Endodermal cell (in vitro differentiated cells): ENCODE results near the gene MRPS9. TPM values are rescaled to one million over a fixed set of nuclear protein-coding genes. Genes with fewer than 3 reads are reported as not detected.

Experiments
- DNase-seq: peaks from one replicate; pipeline ENCODE4 v3.0.0-alpha.2; 2017
- H3K27ac ChIP-seq: 2 replicates; pipeline ENCODE4 v1.5.1; 2013; ENCODE audit warnings: mild to moderate bottlenecking, low read depth, low read length, moderate library complexity
- H3K27me3 ChIP-seq: 2 replicates; pipeline ENCODE4 v1.6.1; 2013; ENCODE audit warnings: mild to moderate bottlenecking, low read length, moderate library complexity; ENCODE audit not compliant: insufficient read depth, control insufficient read depth, poor library complexity, severe bottlenecking
- H3K36me3 ChIP-seq: 2 replicates; pipeline ENCODE4 v1.7.0; 2013; ENCODE audit warnings: mild to moderate bottlenecking, low read length, moderate library complexity; ENCODE audit not compliant: control insufficient read depth, insufficient read depth
- H3K4me1 ChIP-seq: one replicate; pipeline ENCODE4 v1.7.0; 2013; ENCODE audit warnings: low read length; ENCODE audit not compliant: control insufficient read depth, insufficient read depth
- H3K4me3 ChIP-seq: 2 replicates; pipeline ENCODE4 v1.5.1; 2013; ENCODE audit warnings: mild to moderate bottlenecking, low read length, moderate library complexity
- H3K9ac ChIP-seq: 2 replicates; pipeline ENCODE4 v1.6.1; 2013; ENCODE audit warnings: mild to moderate bottlenecking, low read length, moderate library complexity; ENCODE audit not compliant: poor library complexity, severe bottlenecking; ENCODE audit errors: extremely low read depth
- H3K9me3 ChIP-seq: 2 replicates; pipeline ENCODE4 v1.6.1; 2013; ENCODE audit warnings: mild to moderate bottlenecking, low read length, moderate library complexity; ENCODE audit not compliant: control insufficient read depth
- H3K27ac Mint-ChIP-seq: 2 replicates; pipeline ENCODE4 v1.8.0; 2020; ENCODE audit warnings: mixed read lengths
- H3K27me3 Mint-ChIP-seq: 2 replicates; pipeline ENCODE4 v1.8.0; 2021; ENCODE audit warnings: mild to moderate bottlenecking, mixed read lengths; ENCODE audit not compliant: insufficient read depth
- H3K36me3 Mint-ChIP-seq: 2 replicates; pipeline ENCODE4 v1.8.0; 2020; ENCODE audit warnings: low read depth, mixed read lengths
- H3K4me1 Mint-ChIP-seq: 2 replicates; pipeline ENCODE4 v1.8.0; 2020; ENCODE audit warnings: mixed read lengths
- H3K4me3 Mint-ChIP-seq: 2 replicates; pipeline ENCODE4 v1.8.0; 2020; ENCODE audit warnings: mild to moderate bottlenecking, moderate library complexity, mixed read lengths
- H3K9me3 Mint-ChIP-seq: 2 replicates; pipeline ENCODE4 v1.8.0; 2020; ENCODE audit warnings: mild to moderate bottlenecking, mixed read lengths
- CTCF ChIP-seq: fragments of 200-600 bp; sonication (generic); conservative IDR thresholded peaks from 2 replicates; pipeline ENCODE4 v1.5.0; 2021; ENCODE audit warnings: antibody characterized with exemption, mild to moderate bottlenecking
- WGBS, 2 experiments: methylation state at CpG; one replicate each; pipeline versions ENCODE4 v1.1.5 to v1.1.7; 2013; ENCODE audit warnings: missing lambda C conversion rate in 2 of 2, mixed read lengths in 1 of 2; ENCODE audit not compliant: insufficient coverage in 1 of 2, insufficient read length in 1 of 2; 5-methylcytosine and 5-hydroxymethylcytosine counted together
- total RNA-seq, 2 donors: library from RNA; stranded (reverse); fragmentation: NEBNext Ultra II Directional in 1 of 2; extraction: Animal tissue kit (Norgen Biotek cat#: 25700) in 1 of 2; gene quantifications; 2 replicates in 1 of 2; 3 replicates in 1 of 2; pipeline ENCODE4 v1.2.1, GENCODE V29; 2021

Gene MRPS9
- total RNA-seq, 2 donors from 2014 or later = 43.4 to 52.1 TPM

GRCh38 chr2:105061560-105061959 is 23.7 kb downstream of the MRPS9 start:
- H3K4me1 ChIP-seq = no peaks in the 10 kb centered on the region
- H3K9ac ChIP-seq = no peak overlapping the region
- H3K4me3 ChIP-seq = no peak overlapping the region
- H3K27ac Mint-ChIP-seq = no peak overlapping the region
- H3K27me3 ChIP-seq = no peaks in the 10 kb centered on the region
- H3K4me3 Mint-ChIP-seq = no peak overlapping the region
- H3K4me1 Mint-ChIP-seq = peaks cover 19% of the 10 kb centered on the region
- no peaks in the 10 kb centered on the region for H3K27me3 Mint-ChIP-seq
- peaks cover 16% of the 10 kb centered on the region for H3K36me3 ChIP-seq
- H3K9me3 ChIP-seq = no peaks in the 10 kb centered on the region
- H3K36me3 Mint-ChIP-seq = peaks cover 4% of the 10 kb centered on the region
- DNase-seq = no peak
- H3K27ac ChIP-seq = no peak overlapping the region
- H3K9me3 Mint-ChIP-seq = no peaks in the 10 kb centered on the region
- no peak for TF ChIP-seq CTCF
- WGBS, 2 experiments = 88 to 100% methylated on average over 1 to 3 of the region's 3 CpGs

GRCh38 chr2:105062158-105062557 is 24.3 kb downstream of the MRPS9 start:
- Mint-ChIP-seq H3K4me1 (peaks cover 19% of the 10 kb centered on the region), H3K27ac (no peak overlapping the region), H3K27me3 (no peaks in the 10 kb centered on the region), H3K9me3 (no peaks in the 10 kb centered on the region), H3K4me3 (no peak overlapping the region), H3K36me3 (peaks cover 4% of the 10 kb centered on the region)
- Histone ChIP-seq H3K36me3 (peaks cover 16% of the 10 kb centered on the region), H3K27me3 (no peaks in the 10 kb centered on the region), H3K9me3 (no peaks in the 10 kb centered on the region), H3K27ac (no peak overlapping the region), H3K4me3 (no peak overlapping the region), H3K4me1 (no peaks in the 10 kb centered on the region), H3K9ac (no peak overlapping the region)
- no peak for TF ChIP-seq CTCF
- no peak for DNase-seq
- 94 to 95% methylated on average over 3 to 4 of the region's 5 CpGs for WGBS, 2 experiments

- H3K27ac ChIP-seq = no peak overlapping the region
- no peak for DNase-seq
- no peak for TF ChIP-seq CTCF
- no peaks in the 10 kb centered on the region for H3K27me3 ChIP-seq
- H3K9ac ChIP-seq = no peak overlapping the region
- H3K4me3 Mint-ChIP-seq = no peak overlapping the region
- no peaks in the 10 kb centered on the region for H3K27me3 Mint-ChIP-seq
- no peak overlapping the region for H3K27ac Mint-ChIP-seq
- no peaks in the 10 kb centered on the region for H3K9me3 ChIP-seq
- peaks cover 1% of the 10 kb centered on the region for H3K36me3 Mint-ChIP-seq
- 100% methylated on average over 1 of the region's 1 CpG; no CpG with 5 or more reads in 1 of the 2 experiments for WGBS, 2 experiments
- H3K4me1 Mint-ChIP-seq = peaks cover 18% of the 10 kb centered on the region
- H3K36me3 ChIP-seq = peaks cover 7% of the 10 kb centered on the region
- H3K9me3 Mint-ChIP-seq = no peaks in the 10 kb centered on the region
- no peaks in the 10 kb centered on the region for H3K4me1 ChIP-seq
- no peak overlapping the region for H3K4me3 ChIP-seq
These were observed 30.5 kb downstream of the MRPS9 start for GRCh38 chr2:105068387-105068786.
